Heart right ventricle (tissue), 16 donors: Measurements from ENCODE around the gene ZNF618. TPM values are rescaled to one million over a fixed set of nuclear protein-coding genes. Genes with fewer than 3 reads are reported as not detected.

Source experiments
- ATAC-seq, 8 donors: fragments of 200-7000 bp; cut with Tn5 transposase; one replicate each; pipeline ENCODE4 v1.9.1; 2020; ENCODE audit warnings: mild to moderate bottlenecking in 8 of 8, moderate library complexity in 8 of 8, moderate number of reproducible peaks in 1 of 8
- DNase-seq, 2 donors: peaks; one replicate each; pipeline ENCODE4 v3.0.0-alpha.2; 2020
- H3K27ac ChIP-seq, 10 donors: fragments of 200-600 bp; sonication (generic) in 2 of 10; one replicate each; pipeline versions ENCODE4 v1.5.0 to v1.8.0; 2020 to 2022; ENCODE audit warnings: mild to moderate bottlenecking in 3 of 10
- H3K27me3 ChIP-seq, 7 donors: fragments of 200-600 bp; one replicate each; pipeline ENCODE4 v1.8.0; 2021 to 2022; ENCODE audit warnings: mild to moderate bottlenecking in 2 of 7
- H3K36me3 ChIP-seq, 9 donors: fragments of 200-600 bp; sonication (generic) in 1 of 9; one replicate each; pipeline versions ENCODE4 v1.5.0 to v1.8.0; 2020 to 2022; ENCODE audit warnings: mild to moderate bottlenecking in 2 of 9
- H3K4me1 ChIP-seq, 9 donors: fragments of 200-600 bp; sonication (generic) in 1 of 9; one replicate each; pipeline versions ENCODE4 v1.5.0 to v1.8.0; 2020 to 2022; ENCODE audit warnings: mild to moderate bottlenecking in 4 of 9
- H3K4me3 ChIP-seq, 10 donors: fragments of 200-600 bp; sonication (generic) in 2 of 10; one replicate each; pipeline versions ENCODE4 v1.5.0 to v1.8.0; 2020 to 2022; ENCODE audit warnings: mild to moderate bottlenecking in 7 of 10, moderate library complexity in 2 of 10
- H3K9me3 ChIP-seq, 11 donors: fragments of 200-600 bp in 10 of 11; sonication (generic) in 2 of 11; one replicate each; pipeline versions ENCODE4 v1.5.0 to v1.8.0; 2013 to 2022; ENCODE audit warnings: mild to moderate bottlenecking in 2 of 11, control low read depth in 1 of 11, moderate library complexity in 1 of 11
- WGBS, 2 donors: extraction: QIAGEN DNeasy Blood & Tissue Kit; methylation state at CpG; one replicate each; pipeline ENCODE4 v1.1.7; 2013; ENCODE audit warnings: inconsistent platforms in 1 of 2; 5-methylcytosine and 5-hydroxymethylcytosine counted together
- intact Hi-C, 10 donors: fragments of 100-400 bp; cut with DNase I; formaldehyde crosslinking; loops; one replicate each; pipeline versions ENCODE4 v1.11.1 to v1.14.2; 2022
- polyA plus RNA-seq, 2 donors: library from polyadenylated mRNA; stranded (reverse); fragments of 200-250 nt; gene quantifications; one replicate each; pipeline ENCODE4 v1.2.3, GENCODE V29; 2013
- total RNA-seq, 10 donors: library from RNA; stranded (reverse); fragmentation: NEBNext Ultra II Directional in 3 of 10; extraction: Animal tissue kit (Norgen Biotek cat#: 25700) in 3 of 10; gene quantifications; one replicate each; pipeline versions ENCODE4 v1.2.1 to v1.2.4, GENCODE V29; 2021 to 2023
- TF ChIP-seq, protein P1 (sequence below), 9 donors: fragments of 200-600 bp; sonication (generic) in 2 of 9; IDR thresholded peaks; one replicate each; pipeline versions ENCODE4 v1.5.0 to v1.8.0; 2021 to 2022; ENCODE audit warnings: antibody characterized with exemption in 9 of 9, mild to moderate bottlenecking in 5 of 9, moderate library complexity in 1 of 9
- donor health status: Arrhythmogenic right ventricular cardiomyopathy.
- donor health status: ischemic (EF 13 %, LVEDD 7.1; RV severe dilation, severe dysfunction).
- donor health status: healthy with polysubstance abuse.
- donor health status: DM: no; HTN: yes; CAD: no.
- donor health status: DM: no; HTN: no; CAD: no.
- donor health status: ischemic (EF 25% LVEDD 6.9; RV normal size, moderate dysfunction).
- donor health status: ischemic (EF 25% LVEDD 5.7; RV mildly dilated, moderate dysfunction).
- donor health status: healthy.
- donor health status: DM: yes; HTN: yes; CAD: no.
- donor health status: Ischemic cardiomyopathy.
- donor health status: ischemic (EF 35%, LVEDD 5.7; RV mildly dilated, moderate dysfunction).
- donor health status: nonischemic (EF 11% LVEDD 7.7; RV severe dilation, severe dysfunction).
- donor health status: DM: yes; HTN: yes; CAD: no.
- donor health status: PGD.
- donor health status: ischemic (EF 29% LVEDD 5.4; RV normal size, mild dysfunction).
- donor health status: nonischemic (EF 23%, LVEDD 6.1; RV moderate dilation, normal function).

ZNF618 gene
- total and polyA plus RNA-seq, 12 donors, result 0.59 to 2.5 (median 1.6) TPM

DNA sequence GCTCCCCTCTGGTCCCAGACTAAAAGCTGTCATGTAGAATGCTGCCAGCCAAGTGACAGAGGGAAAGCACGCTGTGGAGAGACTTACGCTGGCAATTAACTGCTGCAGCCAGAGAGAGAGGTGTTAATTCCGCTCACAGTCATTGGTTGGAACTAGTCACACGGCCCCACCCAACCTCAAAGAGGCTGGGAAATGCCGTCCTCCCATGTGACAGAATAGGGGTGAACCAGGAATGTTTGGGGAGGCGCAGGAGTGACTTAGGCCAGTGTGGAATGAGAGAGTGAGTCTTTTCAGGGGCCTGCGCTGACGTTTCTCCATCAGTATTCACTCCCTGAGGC, 114.4 kb downstream of the ZNF618 start:
- H3K4me3 ChIP-seq, result no peak overlapping the region
- TF ChIP-seq, protein P1, sequence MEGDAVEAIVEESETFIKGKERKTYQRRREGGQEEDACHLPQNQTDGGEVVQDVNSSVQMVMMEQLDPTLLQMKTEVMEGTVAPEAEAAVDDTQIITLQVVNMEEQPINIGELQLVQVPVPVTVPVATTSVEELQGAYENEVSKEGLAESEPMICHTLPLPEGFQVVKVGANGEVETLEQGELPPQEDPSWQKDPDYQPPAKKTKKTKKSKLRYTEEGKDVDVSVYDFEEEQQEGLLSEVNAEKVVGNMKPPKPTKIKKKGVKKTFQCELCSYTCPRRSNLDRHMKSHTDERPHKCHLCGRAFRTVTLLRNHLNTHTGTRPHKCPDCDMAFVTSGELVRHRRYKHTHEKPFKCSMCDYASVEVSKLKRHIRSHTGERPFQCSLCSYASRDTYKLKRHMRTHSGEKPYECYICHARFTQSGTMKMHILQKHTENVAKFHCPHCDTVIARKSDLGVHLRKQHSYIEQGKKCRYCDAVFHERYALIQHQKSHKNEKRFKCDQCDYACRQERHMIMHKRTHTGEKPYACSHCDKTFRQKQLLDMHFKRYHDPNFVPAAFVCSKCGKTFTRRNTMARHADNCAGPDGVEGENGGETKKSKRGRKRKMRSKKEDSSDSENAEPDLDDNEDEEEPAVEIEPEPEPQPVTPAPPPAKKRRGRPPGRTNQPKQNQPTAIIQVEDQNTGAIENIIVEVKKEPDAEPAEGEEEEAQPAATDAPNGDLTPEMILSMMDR (IDR thresholded peaks at IDR 0.05), result no peak
- no peaks in the 10 kb centered on the region for H3K27me3 ChIP-seq
- intact Hi-C loops, result loop anchor here in 3 of 10 donors (10.0 kb wide), 2 partner anchors 116 to 186 kb away; partner anchors contain the start of gene ZNF618 (in 2 of the 3)
- WGBS, 2 donors, result 85 to 86% methylated on average over 8 of the region's 8 CpGs
- no peak for ATAC-seq
- no peak for DNase-seq
- H3K9me3 ChIP-seq, result no peaks in the 10 kb centered on the region
- H3K4me1 ChIP-seq, result peaks cover 21 to 59% (median 42%) of the 10 kb centered on the region in 9 donors
- H3K27ac ChIP-seq, result no peak overlapping the region
- H3K36me3 ChIP-seq, result peaks cover 0 to 9% (median 0%) of the 10 kb centered on the region in 9 donors

DNA sequence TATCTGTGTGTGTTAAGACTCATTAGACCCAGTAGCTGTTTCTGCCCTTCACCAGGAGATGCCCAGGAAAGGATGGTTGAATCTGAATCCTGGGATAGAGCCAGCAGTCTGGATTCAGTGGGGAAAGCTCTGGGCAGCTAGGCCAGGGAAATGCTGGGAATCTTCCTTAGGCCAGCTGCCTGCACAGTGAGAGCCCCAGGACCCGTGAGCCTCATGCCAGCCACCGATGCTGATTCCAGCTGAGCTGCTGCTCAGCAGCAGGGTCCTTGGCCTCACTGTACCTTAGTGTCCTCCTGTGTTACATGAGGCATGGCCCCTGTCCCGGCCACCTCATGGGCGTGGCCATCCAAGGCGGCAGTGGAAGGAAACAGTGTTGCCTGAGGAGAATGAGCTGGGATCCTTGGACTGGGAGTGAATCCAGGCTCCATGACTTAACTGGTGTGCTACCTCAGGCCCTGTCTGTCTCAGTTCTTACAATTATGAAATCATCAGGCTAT, 114.9 kb downstream of the ZNF618 start:
- Histone ChIP-seq H3K36me3 (peaks cover 0 to 9% (median 0%) of the 10 kb centered on the region in 9 donors), H3K27me3 (no peaks in the 10 kb centered on the region), H3K27ac (no peak overlapping the region), H3K9me3 (no peaks in the 10 kb centered on the region), H3K4me3 (no peak overlapping the region), H3K4me1 (peaks cover 21 to 60% (median 42%) of the 10 kb centered on the region in 9 donors)
- DNase-seq (no peak), ATAC-seq (no peak)
- 77 to 81% methylated on average over 5 of the region's 5 CpGs for WGBS, 2 donors
- intact Hi-C loops, result loop anchor here in 3 of 10 donors (10.0 kb wide), 2 partner anchors 116 to 186 kb away; partner anchors contain the start of gene ZNF618 (in 2 of the 3)
- TF ChIP-seq, protein P1 (IDR thresholded peaks at IDR 0.05), result no peak

DNA sequence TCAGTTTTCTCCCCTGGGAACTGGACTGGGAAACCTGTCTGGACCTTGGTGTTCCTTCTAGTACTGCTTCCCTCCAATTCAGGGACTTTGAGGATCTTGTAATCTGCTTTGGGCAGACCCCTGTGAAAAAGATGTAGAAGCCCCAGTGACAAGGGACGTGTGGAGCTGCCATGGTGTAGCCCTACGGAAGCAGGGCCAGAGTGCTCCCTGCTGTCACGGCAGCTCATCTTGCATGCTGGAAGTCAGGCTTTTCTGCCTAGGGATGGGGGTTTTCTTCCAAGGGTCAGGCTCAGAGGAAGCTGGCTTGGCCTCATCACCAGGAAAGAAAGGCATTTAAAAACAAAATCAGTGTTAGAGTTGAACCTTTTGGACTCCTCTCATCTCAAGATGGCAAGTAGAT, 115.6 kb downstream of the ZNF618 start:
- DNase-seq, result no peak
- intact Hi-C loops, result loop anchor here in 3 of 10 donors (10.0 kb wide), 2 partner anchors 117 to 187 kb away; partner anchors contain the start of gene ZNF618 (in 2 of the 3)
- H3K4me1 ChIP-seq, result peaks cover 21 to 60% (median 42%) of the 10 kb centered on the region in 9 donors

DNA sequence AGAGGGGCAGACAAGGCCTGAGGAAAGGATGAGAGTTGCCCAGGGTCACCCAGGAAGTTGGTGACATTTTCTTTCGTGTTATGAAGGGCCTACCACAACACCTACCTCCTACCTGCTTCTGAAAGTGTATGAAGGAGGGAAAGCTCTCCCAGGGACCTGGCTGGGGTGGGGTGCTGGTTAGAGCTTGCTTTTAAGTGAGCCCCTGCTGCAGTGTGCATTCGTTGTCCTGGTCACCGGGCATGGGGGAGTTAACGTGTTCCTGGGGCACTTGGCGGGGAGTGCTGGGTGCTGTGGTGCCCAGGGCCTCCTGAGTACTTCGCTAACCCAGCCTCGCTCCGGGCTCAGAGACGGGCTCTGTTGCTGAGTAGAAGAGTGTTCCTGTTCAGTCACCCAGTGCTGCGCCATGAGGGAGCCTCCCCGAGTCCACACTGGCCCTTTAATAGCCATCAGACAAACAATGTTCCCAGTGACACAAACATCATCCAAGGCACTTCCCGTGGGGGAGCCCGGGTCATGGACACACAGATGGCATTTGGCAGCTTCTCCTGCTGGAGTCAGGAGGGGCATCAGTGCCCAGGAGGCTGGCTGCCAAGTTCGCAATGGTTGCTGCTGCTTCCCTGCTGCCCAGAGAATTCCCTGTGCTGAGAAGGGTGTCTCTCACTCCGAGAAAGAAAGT, 116.3 kb downstream of the ZNF618 start:
- H3K36me3 ChIP-seq, result peaks cover 0 to 9% (median 0%) of the 10 kb centered on the region in 9 donors
- no peaks in the 10 kb centered on the region for H3K27me3 ChIP-seq
- ATAC-seq, result peak; percentile 58 to 87 (median 80)
- intact Hi-C loops, result loop anchor here in 3 of 10 donors (10.0 kb wide), 2 partner anchors 118 to 188 kb away; partner anchors contain the start of gene ZNF618 (in 2 of the 3)
- TF ChIP-seq, protein P1 (IDR thresholded peaks at IDR 0.05), result no peak
- peak; percentile 78 to 79 for DNase-seq
- H3K9me3 ChIP-seq, result no peaks in the 10 kb centered on the region
- 53% methylated on average over 15 of the region's 15 CpGs for WGBS, 2 donors
- peak overlapping the region in 1 of 10 donors; percentile 7 for H3K4me3 ChIP-seq
- peak overlapping the region in 4 of 10 donors; percentile 0 to 56 (median 6) for H3K27ac ChIP-seq
- peaks cover 21 to 60% (median 42%) of the 10 kb centered on the region in 9 donors for H3K4me1 ChIP-seq

More for the DNA sequence above, 115.6 kb downstream of the ZNF618 start:
- Histone ChIP-seq H3K4me3 (no peak overlapping the region), H3K27ac (no peak overlapping the region), H3K27me3 (no peaks in the 10 kb centered on the region), H3K36me3 (peaks cover 0 to 9% (median 0%) of the 10 kb centered on the region in 9 donors), H3K9me3 (no peaks in the 10 kb centered on the region)
- TF ChIP-seq, protein P1 (IDR thresholded peaks at IDR 0.05), result no peak
- 89 to 94% methylated on average over 3 of the region's 3 CpGs for WGBS, 2 donors
- no peak for ATAC-seq
